Liver (tissue), 3 donors: ENCODE data around the gene TAAR5.
"Not testable (repeated sequence)": the region's sequence is repeated elsewhere in the genome, so short reads cannot be mapped to it uniquely, and the experiment has no call there.

Source experiments
- ATF3 ChIP-seq: IDR thresholded peaks from 2 replicates; pipeline ENCODE4 v1.6.1; 2016; ENCODE audit warnings: antibody characterized with exemption
- CTCF ChIP-seq: fragments of 150-350 bp; IDR thresholded peaks from 2 replicates; pipeline ENCODE4 v1.5.1; 2017; ENCODE audit warnings: improper control_type of control experiment, low read depth, low read length; ENCODE audit not compliant: missing input control
- EGR1 ChIP-seq, 2 donors: IDR thresholded peaks; 2 replicates each; pipeline ENCODE4 v1.6.1; 2016 to 2018; ENCODE audit warnings: antibody characterized with exemption in 2 of 2, low read depth in 2 of 2
- NR2F2 ChIP-seq: IDR thresholded peaks from 2 replicates; pipeline ENCODE4 v1.6.1; 2016; ENCODE audit warnings: antibody characterized with exemption
- RAD21 ChIP-seq, 2 donors: IDR thresholded peaks; 2 replicates each; pipeline ENCODE4 v1.6.1; 2016; ENCODE audit warnings: antibody characterized with exemption in 2 of 2, mild to moderate bottlenecking in 2 of 2
- RXRA ChIP-seq, 2 donors: IDR thresholded peaks; 2 replicates each; pipeline ENCODE4 v1.6.1; 2017 to 2018; ENCODE audit warnings: antibody characterized with exemption in 2 of 2, mild to moderate bottlenecking in 1 of 2
- SP1 ChIP-seq: IDR thresholded peaks from 2 replicates; pipeline ENCODE4 v1.6.1; 2018; ENCODE audit warnings: antibody characterized with exemption, mild to moderate bottlenecking
- TAF1 ChIP-seq: conservative IDR thresholded peaks from 2 replicates; pipeline ENCODE4 v1.6.1; 2016; ENCODE audit warnings: antibody characterized with exemption, mild to moderate bottlenecking
- donor health status: healthy.
- donor health status: healthy.

GRCh38 chr6:132637135-132637534 is 47.6 kb upstream of the TAAR5 start:
- TF ChIP-seq ATF3; CTCF; NR2F2; RXRA (IDR thresholded peaks at IDR 0.05); RAD21 (IDR thresholded peaks at IDR 0.05); TAF1; SP1; EGR1 (IDR thresholded peaks at IDR 0.05; ENCODE audit: low read depth in 2 of 2): not testable (repeated sequence)
